Activated CD4-positive, alpha-beta T cell treated with anti-CD3 and anti-CD28 coated beads, Interleukin-2, Interleukin-4, amounts not matched to agents 100 ng/mL and 50 ng/mL, durations not matched to agents 16 hours and 8 hours (primary cell): Measurements from ENCODE around the gene PTPN7.
"Not testable (repeated sequence)": the region's sequence is repeated elsewhere in the genome, so short reads cannot be mapped to it uniquely, and the experiment has no call there.

Experiments used
- DNase-seq: peaks from one replicate; pipeline ENCODE4 v3.0.0-alpha.2; 2020; ENCODE audit warnings: low spot score

The PTPN7 gene

GRCh38 chr1:202130816-202131522, 29.4 kb downstream of the PTPN7 start:
- no peak for DNase-seq

GRCh38 chr1:202130297-202130721, 30.1 kb downstream of the PTPN7 start:
- DNase-seq: no peak

- no peak for DNase-seq
These were observed 30.7 kb downstream of the PTPN7 start for GRCh38 chr1:202129453-202130296.

DNA sequence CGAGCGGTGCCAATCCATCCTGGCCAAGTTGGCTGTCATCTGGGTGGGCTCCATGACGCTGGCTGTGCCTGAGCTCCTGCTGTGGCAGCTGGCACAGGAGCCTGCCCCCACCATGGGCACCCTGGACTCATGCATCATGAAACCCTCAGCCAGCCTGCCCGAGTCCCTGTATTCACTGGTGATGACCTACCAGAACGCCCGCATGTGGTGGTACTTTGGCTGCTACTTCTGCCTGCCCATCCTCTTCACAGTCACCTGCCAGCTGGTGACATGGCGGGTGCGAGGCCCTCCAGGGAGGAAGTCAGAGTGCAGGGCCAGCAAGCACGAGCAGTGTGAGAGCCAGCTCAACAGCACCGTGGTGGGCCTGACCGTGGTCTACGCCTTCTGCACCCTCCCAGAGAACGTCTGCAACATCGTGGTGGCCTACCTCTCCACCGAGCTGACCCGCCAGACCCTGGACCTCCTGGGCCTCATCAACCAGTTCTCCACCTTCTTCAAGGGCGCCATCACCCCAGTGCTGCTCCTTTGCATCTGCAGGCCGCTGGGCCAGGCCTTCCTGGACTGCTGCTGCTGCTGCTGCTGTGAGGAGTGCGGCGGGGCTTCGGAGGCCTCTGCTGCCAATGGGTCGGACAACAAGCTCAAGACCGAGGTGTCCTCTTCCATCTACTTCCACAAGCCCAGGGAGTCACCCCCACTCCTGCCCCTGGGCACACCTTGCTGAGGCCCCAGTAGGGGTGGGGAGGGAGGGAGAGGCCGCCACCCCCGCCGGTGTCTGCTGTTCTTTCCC, 32.4 kb downstream of the PTPN7 start:
- DNase-seq: no peak

- DNase-seq: no peak
These were observed 33.3 kb downstream of the PTPN7 start for GRCh38 chr1:202127061-202127460.

DNA sequence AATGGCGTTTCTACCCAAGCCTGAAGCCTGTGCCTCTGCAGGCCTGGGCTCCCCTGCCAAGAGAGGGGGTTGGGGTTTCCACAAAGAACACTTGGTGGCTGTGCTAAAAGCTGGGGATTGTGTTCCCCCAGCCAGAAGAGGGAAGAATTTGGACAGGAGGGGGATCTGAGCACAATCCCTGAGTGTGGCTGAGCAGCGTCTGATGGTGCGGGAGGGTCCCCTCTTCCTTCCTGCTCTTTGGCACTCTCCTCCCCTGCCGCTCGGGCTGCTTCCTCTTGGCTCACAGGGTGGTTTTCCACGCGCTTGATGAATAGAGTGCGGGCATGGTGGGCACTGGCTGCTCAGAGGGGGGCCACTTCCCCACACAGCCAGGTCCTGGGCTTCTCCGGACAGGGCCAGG, 34.0 kb downstream of the PTPN7 start:
- no peak for DNase-seq

DNA sequence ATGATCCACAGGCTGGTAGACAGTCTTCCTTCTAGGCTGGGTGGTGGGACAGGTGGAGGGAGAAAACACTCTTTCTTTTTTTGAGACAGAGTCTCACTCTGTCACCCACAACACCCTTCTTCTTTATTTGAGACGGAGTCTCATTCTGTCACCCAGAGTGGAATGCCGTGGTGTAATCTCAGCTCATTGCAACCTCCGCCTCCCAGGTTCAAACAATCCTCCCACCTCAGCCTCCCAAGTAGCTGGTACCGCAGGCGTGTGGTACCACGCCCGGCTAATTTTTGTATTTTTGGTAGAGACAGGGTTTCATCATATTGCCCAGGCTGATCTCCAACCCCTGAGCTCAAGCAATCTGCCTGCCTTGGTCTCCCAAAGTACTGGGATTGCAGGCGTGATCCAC, 34.8 kb downstream of the PTPN7 start:
- DNase-seq: no peak

GRCh38 chr1:202124142-202124541, 36.3 kb downstream of the PTPN7 start:
- no peak for DNase-seq

- DNase-seq: no peak
These were observed 37.0 kb downstream of the PTPN7 start for GRCh38 chr1:202123336-202123813.

DNA sequence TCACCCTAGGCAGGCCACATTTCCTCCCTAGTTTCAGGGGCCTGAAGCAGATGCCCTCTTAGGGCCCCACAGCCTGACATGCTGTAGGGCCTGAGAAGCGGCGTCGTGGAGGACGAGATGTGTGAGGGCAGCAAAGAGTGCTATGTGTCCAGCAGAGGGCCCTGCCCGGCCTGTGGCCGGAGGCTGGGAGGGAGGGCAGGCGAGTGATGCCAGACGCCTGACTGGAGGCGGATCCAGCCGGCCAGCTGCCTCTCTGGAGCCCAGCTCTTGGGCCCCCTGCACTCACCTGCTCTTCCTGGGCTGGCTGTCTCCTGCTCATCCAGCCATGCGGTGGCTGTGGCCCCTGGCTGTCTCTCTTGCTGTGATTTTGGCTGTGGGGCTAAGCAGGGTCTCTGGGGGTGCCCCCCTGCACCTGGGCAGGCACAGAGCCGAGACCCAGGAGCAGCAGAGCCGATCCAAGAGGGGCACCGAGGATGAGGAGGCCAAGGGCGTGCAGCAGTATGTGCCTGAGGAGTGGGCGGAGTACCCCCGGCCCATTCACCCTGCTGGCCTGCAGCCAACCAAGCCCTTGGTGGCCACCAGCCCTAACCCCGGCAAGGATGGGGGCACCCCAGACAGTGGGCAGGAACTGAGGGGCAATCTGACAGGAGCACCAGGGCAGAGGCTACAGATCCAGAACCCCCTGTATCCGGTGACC, 37.6 kb downstream of the PTPN7 start, which contains the start of gene GPR37L1:
Gene GPR37L1 (plus strand): TSS at position 279 of the 697 bp plus-strand sequence. CDS start 47 bp downstream, at position 326.
- no peak for DNase-seq

DNA sequence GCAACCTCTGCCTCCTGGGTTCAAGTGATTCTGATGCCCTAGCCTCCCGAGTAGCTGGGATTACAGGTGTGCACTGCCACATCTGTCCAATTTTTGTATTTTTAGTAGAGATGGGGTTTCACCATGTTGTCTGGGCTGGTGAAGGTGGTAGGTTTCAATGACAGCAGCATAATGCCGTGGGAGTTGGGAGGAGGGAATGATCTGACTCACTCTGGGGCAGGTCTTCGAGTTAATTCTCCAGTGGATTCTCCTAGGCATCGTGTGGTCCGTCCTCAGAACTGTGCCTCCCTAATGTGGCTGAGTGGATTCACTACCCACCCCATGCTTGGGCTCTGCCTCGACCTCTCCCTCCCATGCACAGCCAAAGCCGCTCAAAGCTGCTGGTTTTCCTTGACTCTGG, 39.4 kb downstream of the PTPN7 start:
- no peak for DNase-seq

- DNase-seq: no peak
These were observed 42.5 kb downstream of the PTPN7 start for GRCh38 chr1:202117898-202118371.

DNA sequence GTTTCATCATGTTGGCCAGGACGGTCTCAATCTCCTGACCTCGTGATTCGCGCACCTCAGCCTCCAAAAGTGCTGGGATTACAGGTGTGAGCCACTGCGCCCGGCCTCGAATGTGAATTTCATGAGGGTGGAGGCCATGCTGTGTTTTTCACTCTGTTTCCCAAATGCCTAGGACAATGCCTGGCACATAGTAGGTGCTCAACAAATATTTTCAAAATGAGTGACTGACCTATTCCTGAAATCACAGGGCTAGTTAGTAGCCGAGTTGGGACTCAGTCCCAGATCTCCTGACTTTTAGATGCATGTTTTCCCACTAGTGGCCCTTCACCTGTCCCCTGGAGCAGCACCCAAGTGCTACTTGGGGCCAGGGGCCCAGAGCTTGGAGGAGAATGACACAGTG, 44.1 kb downstream of the PTPN7 start:
- no peak for DNase-seq

DNA sequence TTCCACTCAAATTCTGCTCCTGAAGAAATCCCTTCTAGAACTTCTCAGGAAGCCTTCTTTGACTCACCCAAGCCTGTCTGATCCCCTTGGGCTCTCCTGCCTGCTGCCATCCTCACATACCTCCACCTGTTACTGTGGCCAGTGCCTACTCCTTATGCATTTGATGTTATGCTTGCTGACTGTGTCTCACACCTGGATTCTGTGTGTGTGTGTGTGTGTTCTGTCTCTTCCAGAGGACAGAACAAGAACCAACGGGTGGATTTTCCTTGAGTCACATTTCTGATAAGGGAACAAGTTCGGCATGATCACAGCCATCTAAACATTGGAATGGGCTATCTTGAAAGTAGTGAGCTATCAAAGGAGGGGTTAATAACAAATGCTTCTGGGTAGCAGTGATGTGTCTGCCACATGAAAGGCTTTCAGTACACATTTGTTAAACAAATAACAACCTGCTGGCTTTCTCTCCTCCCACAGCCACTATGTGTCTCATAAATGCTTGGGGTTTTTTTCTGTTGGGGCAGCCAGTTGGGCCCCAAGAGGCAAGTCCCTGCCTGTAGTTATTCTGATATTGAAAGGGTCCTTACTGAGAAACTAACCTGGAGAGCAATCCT, 46.6 kb downstream of the PTPN7 start:
- no peak for DNase-seq

GRCh38 chr1:202112859-202113689, 47.3 kb downstream of the PTPN7 start:
- no peak for DNase-seq

DNA sequence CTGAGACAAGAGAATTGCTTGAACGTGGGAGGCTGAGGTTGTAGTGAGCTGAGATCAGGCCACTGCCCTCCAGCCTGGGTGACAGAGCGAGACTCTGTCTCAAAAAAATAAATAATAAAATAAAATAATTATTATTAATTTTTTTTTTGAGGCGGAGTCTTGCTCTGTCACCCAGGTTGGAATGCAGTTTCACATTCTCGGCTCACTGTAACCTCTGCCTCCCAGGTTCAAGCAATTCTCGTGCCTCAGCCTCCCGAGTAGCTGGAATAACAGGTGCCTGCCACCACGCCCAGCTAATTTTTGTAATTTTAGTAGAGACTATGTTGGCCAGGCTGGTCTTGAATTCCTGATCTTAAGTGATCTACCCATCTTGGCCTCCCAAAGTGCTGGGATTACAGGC, 48.8 kb downstream of the PTPN7 start:
- DNase-seq: not testable (repeated sequence)

DNA sequence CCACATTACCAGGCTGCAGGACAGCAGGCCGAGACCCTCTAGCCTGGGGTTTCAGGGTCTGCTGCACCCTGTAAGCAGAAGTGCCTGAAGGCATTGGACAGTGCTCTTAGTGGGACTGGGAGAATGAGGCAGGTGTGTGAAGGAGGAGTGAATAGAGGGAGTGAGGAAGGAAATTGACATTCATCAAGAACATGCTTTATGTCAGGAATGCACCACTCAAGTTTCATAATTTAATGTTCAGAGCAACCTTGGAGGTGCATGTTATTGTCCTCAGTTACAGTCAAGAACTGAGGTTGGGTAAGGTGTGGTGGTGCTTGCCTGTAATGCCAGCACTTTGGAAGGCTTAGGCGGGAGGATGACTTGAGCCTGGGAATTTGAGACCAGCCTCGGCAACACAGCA, 49.4 kb downstream of the PTPN7 start:
- no peak for DNase-seq

- no peak for DNase-seq
These were observed 52.3 kb downstream of the PTPN7 start for GRCh38 chr1:202107801-202108731.

GRCh38 chr1:202107321-202107761, 53.1 kb downstream of the PTPN7 start:
- DNase-seq: no peak
